DMS153 treated with DMSO at 0.1 percent for 48 hours (cell line): Measurements from ENCODE around the gene PPP1R3F.
"Not testable (repeated sequence)": the region's sequence is repeated elsewhere in the genome, so short reads cannot be mapped to it uniquely, and the experiment has no call there.

Source experiments
- DNase-seq: peaks from one replicate; lab custom pipeline; 2025; ENCODE audit not compliant: unreplicated experiment; lab: John Stamatoyannopoulos, UW

PPP1R3F gene

GRCh38 chrX:49270249-49270921, 792 bp downstream of the PPP1R3F start:
- no peak for DNase-seq

GRCh38 chrX:49271341-49271740, 1.7 kb downstream of the PPP1R3F start:
- no peak for DNase-seq

- no peak for DNase-seq
These were observed 2.8 kb downstream of the PPP1R3F start for GRCh38 chrX:49272421-49272820.

GRCh38 chrX:49273181-49273727, 3.7 kb downstream of the PPP1R3F start:
- DNase-seq: no peak

GRCh38 chrX:49276207-49276606, 6.6 kb downstream of the PPP1R3F start:
- no peak for DNase-seq

- DNase-seq: no peak
These were observed 7.3 kb downstream of the PPP1R3F start for GRCh38 chrX:49276671-49277534.

- DNase-seq: no peak
These were observed 7.9 kb downstream of the PPP1R3F start for GRCh38 chrX:49277535-49277830.

GRCh38 chrX:49278081-49278480, 8.5 kb downstream of the PPP1R3F start:
- no peak for DNase-seq

GRCh38 chrX:49282647-49283011, 13.0 kb downstream of the PPP1R3F start:
- DNase-seq: no peak

GRCh38 chrX:49284212-49284611, 14.6 kb downstream of the PPP1R3F start:
- DNase-seq: no peak

- no peak for DNase-seq
These were observed 16.5 kb downstream of the PPP1R3F start for GRCh38 chrX:49286136-49286535.

- DNase-seq: no peak
These were observed 17.0 kb downstream of the PPP1R3F start for GRCh38 chrX:49286581-49286980.

- DNase-seq: no peak
These were observed 18.1 kb downstream of the PPP1R3F start for GRCh38 chrX:49287665-49288064.

GRCh38 chrX:49290215-49290614, 20.6 kb downstream of the PPP1R3F start:
- no peak for DNase-seq

- no peak for DNase-seq
These were observed 22.2 kb downstream of the PPP1R3F start for GRCh38 chrX:49291615-49292337.

GRCh38 chrX:49292400-49293362, 23.1 kb downstream of the PPP1R3F start:
- no peak for DNase-seq

- not testable (repeated sequence) for DNase-seq
These were observed 29.7 kb downstream of the PPP1R3F start for GRCh38 chrX:49299293-49299692.

GRCh38 chrX:49300703-49301102, 31.1 kb downstream of the PPP1R3F start:
- DNase-seq: no peak

- no peak for DNase-seq
These were observed 33.8 kb downstream of the PPP1R3F start, which contains the start of gene GAGE10 for GRCh38 chrX:49303346-49303745. Gene GAGE10 (plus strand): TSS chrX:49303646. CDS start chrX:49304860, 1,214 bp downstream.

GRCh38 chrX:49307775-49308174, 38.2 kb downstream of the PPP1R3F start:
- DNase-seq: not testable (repeated sequence)
